DOHH2 (cell line): ENCODE data around the gene KCTD21.

ENCODE experiments used
- CTCF ChIP-seq: fragments of 200-600 bp; sonication (generic); IDR thresholded peaks from one replicate; pipeline ENCODE4 v1.5.1; 2014; ENCODE audit warnings: antibody characterized with exemption, mild to moderate bottlenecking, low read depth, low read length; ENCODE audit not compliant: poor library complexity, severe bottlenecking
- EZH2phosphoT487 ChIP-seq: fragments of 200-600 bp; sonication (generic); IDR thresholded peaks from 2 replicates; pipeline ENCODE4 v1.6.1; 2017; ENCODE audit warnings: borderline replicate concordance, mild to moderate bottlenecking, antibody characterized with exemption, low read length, moderate library complexity, mixed read lengths

- no peak for TF ChIP-seq CTCF
- no peak for TF ChIP-seq EZH2phosphoT487
Observed at GRCh38 chr11:78231962-78232501, 43.6 kb upstream of the KCTD21 start.
